HepG2 (cell line): ENCODE data around the gene EHD1.

Experiments used
- NR2F1 ChIP-seq, 2 experiments: fragments of 450-650 bp in 1 of 2; formaldehyde crosslinking in 1 of 2; IDR thresholded peaks; 2 replicates each; pipeline versions ENCODE4 v1.5.0 to v1.6.1; 2016 to 2020; ENCODE audit warnings: mild to moderate bottlenecking in 1 of 2, missing compliant biosample characterization in 1 of 2, missing genetic modification reagents in 1 of 2, moderate library complexity in 1 of 2
- ZFX ChIP-seq: sonication (generic); formaldehyde crosslinking; IDR thresholded peaks from 2 replicates; pipeline ENCODE4 v1.4.0; 2020; ENCODE audit warnings: mild to moderate bottlenecking, low read depth, missing genetic modification reagents, moderate library complexity
- ZNF292 ChIP-seq: sonication (generic); formaldehyde crosslinking; IDR thresholded peaks from 2 replicates; pipeline ENCODE4 v1.8.1; 2022; ENCODE audit warnings: mild to moderate bottlenecking, low read depth, missing genetic modification reagents, borderline replicate concordance
- ZNF552 ChIP-seq: sonication (generic); formaldehyde crosslinking; IDR thresholded peaks from 2 replicates; pipeline ENCODE4 v1.9.0; 2022; ENCODE audit warnings: missing genetic modification reagents, mild to moderate bottlenecking, borderline replicate concordance
- TF ChIP-seq, protein P1 (sequence below): sonication (generic); formaldehyde crosslinking; IDR thresholded peaks from 2 replicates; pipeline ENCODE4 v1.5.0; 2020; ENCODE audit warnings: mild to moderate bottlenecking, missing genetic modification reagents, moderate library complexity
- TF ChIP-seq, protein P2 (sequence below): sonication (generic); formaldehyde crosslinking; conservative IDR thresholded peaks from 2 replicates; pipeline ENCODE4 v1.4.0; 2020; ENCODE audit warnings: missing genetic modification reagents
- TF ChIP-seq, protein P3 (sequence below): IDR thresholded peaks from 2 replicates; pipeline ENCODE4 v1.6.1; 2018; ENCODE audit warnings: missing genetic modification reagents, mild to moderate bottlenecking, missing compliant biosample characterization
- TF ChIP-seq, protein P4 (sequence below), 2 experiments: IDR thresholded peaks; 2 replicates each; pipeline ENCODE4 v1.6.1; 2011 to 2012; ENCODE audit warnings: low read length in 2 of 2, borderline replicate concordance in 1 of 2, low read depth in 1 of 2, mild to moderate bottlenecking in 1 of 2, moderate library complexity in 1 of 2

DNA sequence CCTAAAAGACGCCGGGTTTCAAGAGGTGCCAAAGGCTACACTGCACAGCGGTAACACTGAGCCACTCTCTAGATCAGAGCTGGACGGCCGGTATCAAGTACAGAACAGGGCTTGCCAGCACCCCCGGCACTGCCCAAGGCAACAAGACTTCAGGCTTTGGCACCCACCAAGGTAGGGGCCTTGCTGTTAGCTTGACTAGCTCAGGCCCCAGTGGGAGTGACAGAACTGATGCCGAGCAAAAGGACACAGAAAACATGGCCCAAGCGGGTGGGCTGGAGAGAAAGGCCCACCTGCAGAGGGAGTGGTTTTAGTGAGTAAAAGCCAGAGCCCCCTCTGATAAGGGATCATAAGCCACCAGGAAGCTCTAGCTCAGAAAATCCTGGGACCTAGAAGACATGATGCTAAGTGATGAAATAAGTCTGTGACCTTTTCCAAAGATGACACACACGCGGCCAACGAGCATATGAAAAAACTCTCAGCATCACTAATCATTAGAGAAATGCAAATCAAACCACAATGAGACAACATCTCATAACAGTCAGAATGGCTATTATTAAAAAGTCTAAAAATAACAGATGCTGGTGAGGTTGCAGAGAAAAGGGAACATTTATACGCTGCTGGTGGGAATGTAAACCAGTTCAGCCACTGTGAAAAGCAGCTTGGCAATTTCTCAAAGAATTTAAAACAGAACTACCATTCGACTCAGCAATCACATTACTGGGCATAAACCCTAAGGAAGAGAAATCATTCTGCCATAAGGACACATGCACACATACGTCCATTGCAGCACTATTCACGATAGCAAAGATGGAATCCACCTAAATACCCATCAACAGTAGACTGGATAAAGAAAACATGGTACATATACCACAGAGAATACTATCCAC is 12.9 kb downstream of the EHD1 start:
- TF ChIP-seq ZNF552 (CRISPR knock-in tag) (no peak), ZFX (CRISPR knock-in tag) (no peak), ZNF292 (CRISPR knock-in tag) (no peak), NR2F1 (CRISPR knock-in tag; IDR thresholded peaks at IDR 0.05) (no peak)
- TF ChIP-seq, protein P1, sequence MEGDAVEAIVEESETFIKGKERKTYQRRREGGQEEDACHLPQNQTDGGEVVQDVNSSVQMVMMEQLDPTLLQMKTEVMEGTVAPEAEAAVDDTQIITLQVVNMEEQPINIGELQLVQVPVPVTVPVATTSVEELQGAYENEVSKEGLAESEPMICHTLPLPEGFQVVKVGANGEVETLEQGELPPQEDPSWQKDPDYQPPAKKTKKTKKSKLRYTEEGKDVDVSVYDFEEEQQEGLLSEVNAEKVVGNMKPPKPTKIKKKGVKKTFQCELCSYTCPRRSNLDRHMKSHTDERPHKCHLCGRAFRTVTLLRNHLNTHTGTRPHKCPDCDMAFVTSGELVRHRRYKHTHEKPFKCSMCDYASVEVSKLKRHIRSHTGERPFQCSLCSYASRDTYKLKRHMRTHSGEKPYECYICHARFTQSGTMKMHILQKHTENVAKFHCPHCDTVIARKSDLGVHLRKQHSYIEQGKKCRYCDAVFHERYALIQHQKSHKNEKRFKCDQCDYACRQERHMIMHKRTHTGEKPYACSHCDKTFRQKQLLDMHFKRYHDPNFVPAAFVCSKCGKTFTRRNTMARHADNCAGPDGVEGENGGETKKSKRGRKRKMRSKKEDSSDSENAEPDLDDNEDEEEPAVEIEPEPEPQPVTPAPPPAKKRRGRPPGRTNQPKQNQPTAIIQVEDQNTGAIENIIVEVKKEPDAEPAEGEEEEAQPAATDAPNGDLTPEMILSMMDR (CRISPR knock-in tag), result no peak
- TF ChIP-seq, protein P2, sequence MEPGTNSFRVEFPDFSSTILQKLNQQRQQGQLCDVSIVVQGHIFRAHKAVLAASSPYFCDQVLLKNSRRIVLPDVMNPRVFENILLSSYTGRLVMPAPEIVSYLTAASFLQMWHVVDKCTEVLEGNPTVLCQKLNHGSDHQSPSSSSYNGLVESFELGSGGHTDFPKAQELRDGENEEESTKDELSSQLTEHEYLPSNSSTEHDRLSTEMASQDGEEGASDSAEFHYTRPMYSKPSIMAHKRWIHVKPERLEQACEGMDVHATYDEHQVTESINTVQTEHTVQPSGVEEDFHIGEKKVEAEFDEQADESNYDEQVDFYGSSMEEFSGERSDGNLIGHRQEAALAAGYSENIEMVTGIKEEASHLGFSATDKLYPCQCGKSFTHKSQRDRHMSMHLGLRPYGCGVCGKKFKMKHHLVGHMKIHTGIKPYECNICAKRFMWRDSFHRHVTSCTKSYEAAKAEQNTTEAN (CRISPR knock-in tag), result no peak
- TF ChIP-seq, protein P3, sequence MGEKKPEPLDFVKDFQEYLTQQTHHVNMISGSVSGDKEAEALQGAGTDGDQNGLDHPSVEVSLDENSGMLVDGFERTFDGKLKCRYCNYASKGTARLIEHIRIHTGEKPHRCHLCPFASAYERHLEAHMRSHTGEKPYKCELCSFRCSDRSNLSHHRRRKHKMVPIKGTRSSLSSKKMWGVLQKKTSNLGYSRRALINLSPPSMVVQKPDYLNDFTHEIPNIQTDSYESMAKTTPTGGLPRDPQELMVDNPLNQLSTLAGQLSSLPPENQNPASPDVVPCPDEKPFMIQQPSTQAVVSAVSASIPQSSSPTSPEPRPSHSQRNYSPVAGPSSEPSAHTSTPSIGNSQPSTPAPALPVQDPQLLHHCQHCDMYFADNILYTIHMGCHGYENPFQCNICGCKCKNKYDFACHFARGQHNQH, result no peak
- TF ChIP-seq, protein P4, sequence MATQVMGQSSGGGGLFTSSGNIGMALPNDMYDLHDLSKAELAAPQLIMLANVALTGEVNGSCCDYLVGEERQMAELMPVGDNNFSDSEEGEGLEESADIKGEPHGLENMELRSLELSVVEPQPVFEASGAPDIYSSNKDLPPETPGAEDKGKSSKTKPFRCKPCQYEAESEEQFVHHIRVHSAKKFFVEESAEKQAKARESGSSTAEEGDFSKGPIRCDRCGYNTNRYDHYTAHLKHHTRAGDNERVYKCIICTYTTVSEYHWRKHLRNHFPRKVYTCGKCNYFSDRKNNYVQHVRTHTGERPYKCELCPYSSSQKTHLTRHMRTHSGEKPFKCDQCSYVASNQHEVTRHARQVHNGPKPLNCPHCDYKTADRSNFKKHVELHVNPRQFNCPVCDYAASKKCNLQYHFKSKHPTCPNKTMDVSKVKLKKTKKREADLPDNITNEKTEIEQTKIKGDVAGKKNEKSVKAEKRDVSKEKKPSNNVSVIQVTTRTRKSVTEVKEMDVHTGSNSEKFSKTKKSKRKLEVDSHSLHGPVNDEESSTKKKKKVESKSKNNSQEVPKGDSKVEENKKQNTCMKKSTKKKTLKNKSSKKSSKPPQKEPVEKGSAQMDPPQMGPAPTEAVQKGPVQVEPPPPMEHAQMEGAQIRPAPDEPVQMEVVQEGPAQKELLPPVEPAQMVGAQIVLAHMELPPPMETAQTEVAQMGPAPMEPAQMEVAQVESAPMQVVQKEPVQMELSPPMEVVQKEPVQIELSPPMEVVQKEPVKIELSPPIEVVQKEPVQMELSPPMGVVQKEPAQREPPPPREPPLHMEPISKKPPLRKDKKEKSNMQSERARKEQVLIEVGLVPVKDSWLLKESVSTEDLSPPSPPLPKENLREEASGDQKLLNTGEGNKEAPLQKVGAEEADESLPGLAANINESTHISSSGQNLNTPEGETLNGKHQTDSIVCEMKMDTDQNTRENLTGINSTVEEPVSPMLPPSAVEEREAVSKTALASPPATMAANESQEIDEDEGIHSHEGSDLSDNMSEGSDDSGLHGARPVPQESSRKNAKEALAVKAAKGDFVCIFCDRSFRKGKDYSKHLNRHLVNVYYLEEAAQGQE (IDR thresholded peaks at IDR 0.05; ENCODE audit: borderline replicate concordance in 1 of 2, low read depth in 1 of 2, low read length in 2 of 2), result no peak
